ENCODE results near the gene SLC3A2. TPM values are rescaled to one million over a fixed set of nuclear protein-coding genes. Genes with fewer than 3 reads are reported as not detected.
A peak's percentile ranks its signal among the peaks of the same experiment; 100 is the strongest.

SLC3A2 gene
- total and polyA plus RNA-seq, 2 donors (not counting 1 experiment from before 2014, with no cell fraction given) = 91.2 to 441 TPM

- no peak overlapping the region for H2AFZ ChIP-seq (ENCODE audit: low read length)
- peak overlapping the region; percentile 53 for H3K4me2 ChIP-seq (ENCODE audit: extremely low read depth, insufficient read depth, low read length)
- TF ChIP-seq EZH2 (IDR thresholded peaks at IDR 0.05; ENCODE audit: low read length, missing control alignments) (peak; percentile 6), CTCF (conservative IDR thresholded peaks at IDR 0.05 in 1 of 2, IDR thresholded peaks at IDR 0.05 in 1 of 2; ENCODE audit: low read depth in 1 of 2, low read length in 2 of 2) (no peak)
Observed at GRCh38 chr11:62926680-62927455, 46.2 kb downstream of the SLC3A2 start.

GRCh38 chr11:62928011-62928410, 47.3 kb downstream of the SLC3A2 start:
- Histone ChIP-seq H3K9me3 (ENCODE audit: control insufficient read depth, insufficient read depth, low read depth, low read length) (no peaks in the 10 kb centered on the region), H4K20me1 (ENCODE audit: control insufficient read depth, extremely low read depth, insufficient read depth, low read length) (no peaks in the 10 kb centered on the region), H3K36me3 (ENCODE audit: control insufficient read depth, insufficient read depth, low read length) (no peaks in the 10 kb centered on the region), H3K27ac (ENCODE audit: insufficient read depth, low read length) (no peak overlapping the region), H3K27me3 (ENCODE audit: control insufficient read depth, insufficient read depth, low read length) (peaks cover 41% of the 10 kb centered on the region), H3K4me1 (ENCODE audit: control insufficient read depth, extremely low read depth, insufficient read depth, low read length) (peaks cover 3% of the 10 kb centered on the region), H3K4me3 (replicated peaks in 1 of 4; ENCODE audit: control extremely low read depth in 1 of 4, insufficient read depth in 1 of 4, low read depth in 3 of 4, low read length in 4 of 4) (no peak overlapping the region), H2AFZ (ENCODE audit: low read length) (no peak overlapping the region), H3K9ac (ENCODE audit: insufficient read depth, low read length) (no peak overlapping the region), H3K79me2 (ENCODE audit: control insufficient read depth, insufficient read depth, low read length) (no peaks in the 10 kb centered on the region), H3K4me2 (ENCODE audit: extremely low read depth, insufficient read depth, low read length) (no peak overlapping the region)
- TF ChIP-seq EZH2 (IDR thresholded peaks at IDR 0.05; ENCODE audit: low read length, missing control alignments) = no peak
- no peak for TF ChIP-seq CTCF (conservative IDR thresholded peaks at IDR 0.05 in 1 of 2, IDR thresholded peaks at IDR 0.05 in 1 of 2; ENCODE audit: low read depth in 1 of 2, low read length in 2 of 2)
- DNase-seq (ENCODE audit: low read depth in 2 of 2) = no peak

More at GRCh38 chr11:62926680-62927455, 46.2 kb downstream of the SLC3A2 start:
- H3K27me3 ChIP-seq (ENCODE audit: control insufficient read depth, insufficient read depth, low read length) = peaks cover 48% of the 10 kb centered on the region
- peaks cover 3% of the 10 kb centered on the region for H3K4me1 ChIP-seq (ENCODE audit: control insufficient read depth, extremely low read depth, insufficient read depth, low read length)
- no peak overlapping the region for H3K4me3 ChIP-seq (replicated peaks in 1 of 4; ENCODE audit: control extremely low read depth in 1 of 4, insufficient read depth in 1 of 4, low read depth in 3 of 4, low read length in 4 of 4)
- no peaks in the 10 kb centered on the region for H4K20me1 ChIP-seq (ENCODE audit: control insufficient read depth, extremely low read depth, insufficient read depth, low read length)
- no peak overlapping the region for H3K27ac ChIP-seq (ENCODE audit: insufficient read depth, low read length)
- no peak for DNase-seq (ENCODE audit: low read depth in 2 of 2)
- no peaks in the 10 kb centered on the region for H3K9me3 ChIP-seq (ENCODE audit: control insufficient read depth, insufficient read depth, low read depth, low read length)
- H3K36me3 ChIP-seq (ENCODE audit: control insufficient read depth, insufficient read depth, low read length) = no peaks in the 10 kb centered on the region
- no peak overlapping the region for H3K9ac ChIP-seq (ENCODE audit: insufficient read depth, low read length)
- H3K79me2 ChIP-seq (ENCODE audit: control insufficient read depth, insufficient read depth, low read length) = no peaks in the 10 kb centered on the region

GRCh38 chr11:62930157-62930556, 49.5 kb downstream of the SLC3A2 start:
- peaks cover 31% of the 10 kb centered on the region for H3K27me3 ChIP-seq (ENCODE audit: control insufficient read depth, insufficient read depth, low read length)

More at GRCh38 chr11:62930157-62930556, 49.5 kb downstream of the SLC3A2 start:
- Histone ChIP-seq H3K36me3 (ENCODE audit: control insufficient read depth, insufficient read depth, low read length) (no peaks in the 10 kb centered on the region), H3K79me2 (ENCODE audit: control insufficient read depth, insufficient read depth, low read length) (no peaks in the 10 kb centered on the region), H3K4me3 (replicated peaks in 1 of 4; ENCODE audit: control extremely low read depth in 1 of 4, insufficient read depth in 1 of 4, low read depth in 3 of 4, low read length in 4 of 4) (no peak overlapping the region), H3K4me2 (ENCODE audit: extremely low read depth, insufficient read depth, low read length) (no peak overlapping the region), H3K4me1 (ENCODE audit: control insufficient read depth, extremely low read depth, insufficient read depth, low read length) (peaks cover 3% of the 10 kb centered on the region), H3K9me3 (ENCODE audit: control insufficient read depth, insufficient read depth, low read depth, low read length) (no peaks in the 10 kb centered on the region), H3K9ac (ENCODE audit: insufficient read depth, low read length) (no peak overlapping the region), H3K27ac (ENCODE audit: insufficient read depth, low read length) (no peak overlapping the region), H4K20me1 (ENCODE audit: control insufficient read depth, extremely low read depth, insufficient read depth, low read length) (no peaks in the 10 kb centered on the region), H2AFZ (ENCODE audit: low read length) (no peak overlapping the region)
- TF ChIP-seq EZH2 (IDR thresholded peaks at IDR 0.05; ENCODE audit: low read length, missing control alignments) (no peak), CTCF (conservative IDR thresholded peaks at IDR 0.05 in 1 of 2, IDR thresholded peaks at IDR 0.05 in 1 of 2; ENCODE audit: low read depth in 1 of 2, low read length in 2 of 2) (no peak)
- no peak for DNase-seq (ENCODE audit: low read depth in 2 of 2)

All from fibroblast of lung (primary cell).